Gastroesophageal sphincter (tissue), 4 donors: ENCODE measurements around the gene SWAP70. TPM values are rescaled to one million over a fixed set of nuclear protein-coding genes. Genes with fewer than 3 reads are reported as not detected.

ENCODE experiments used
- ATAC-seq: fragments of 150-250 bp; one replicate; pipeline ENCODE4 v1.9.1; 2016; ENCODE audit warnings: mild to moderate bottlenecking, moderate library complexity
- H3K27ac ChIP-seq, 4 donors: fragments of 200-600 bp; sonication (generic) in 3 of 4; 1 replicate in 3 of 4; 2 replicates in 1 of 4; pipeline ENCODE4 v1.5.1; 2016 to 2019
- H3K27me3 ChIP-seq: fragments of 200-600 bp; sonication (generic); one replicate; pipeline ENCODE4 v1.5.1; 2019
- H3K36me3 ChIP-seq, 2 donors: fragments of 200-600 bp; sonication (generic); one replicate each; pipeline ENCODE4 v1.5.1; 2019; ENCODE audit warnings: control low read depth in 1 of 2
- H3K4me1 ChIP-seq, 3 donors: fragments of 200-600 bp; sonication (generic); 1 replicate in 2 of 3; 2 replicates in 1 of 3; pipeline ENCODE4 v1.5.1; 2016 to 2019; ENCODE audit warnings: control low read depth in 2 of 3
- H3K4me3 ChIP-seq, 2 donors: fragments of 200-600 bp; sonication (generic); one replicate each; pipeline ENCODE4 v1.5.1; 2019; ENCODE audit warnings: mild to moderate bottlenecking in 1 of 2, moderate library complexity in 1 of 2
- H3K9me3 ChIP-seq, 3 donors: fragments of 200-600 bp; sonication (generic); one replicate each; pipeline ENCODE4 v1.5.1; 2017 to 2019; ENCODE audit warnings: control low read depth in 2 of 3
- EP300 ChIP-seq: sonication (generic); formaldehyde crosslinking; IDR thresholded peaks from one replicate; pipeline ENCODE4 v1.6.1; 2017; ENCODE audit warnings: antibody characterized with exemption, mild to moderate bottlenecking
- POLR2A ChIP-seq, 2 donors: fragments of 450-650 bp; IDR thresholded peaks; one replicate each; pipeline ENCODE4 v1.6.1; 2017; ENCODE audit warnings: antibody characterized with exemption in 2 of 2, mild to moderate bottlenecking in 2 of 2, moderate library complexity in 1 of 2
- POLR2AphosphoS5 ChIP-seq: sonication (generic); formaldehyde crosslinking; IDR thresholded peaks from one replicate; pipeline ENCODE4 v1.6.1; 2017; ENCODE audit warnings: antibody characterized with exemption
- WGBS, 2 donors: methylation state at CpG; one replicate each; pipeline ENCODE4 v1.1.5; 2018; ENCODE audit warnings: low coverage in 1 of 2; 5-methylcytosine and 5-hydroxymethylcytosine counted together
- total RNA-seq, 4 donors: library from RNA; depleted of rRNA; stranded (reverse); fragments of >200 nt; gene quantifications; one replicate each; pipeline ENCODE4 v1.1.0, GENCODE V29; 2016
- TF ChIP-seq, protein P1 (sequence below), 4 experiments: fragments of 200-600 bp in 2 of 4; fragments of 450-650 bp in 2 of 4; sonication (generic) in 1 of 4; IDR thresholded peaks; one replicate each; pipeline ENCODE4 v1.5.1; 2017 to 2019; ENCODE audit warnings: antibody characterized with exemption in 4 of 4, mild to moderate bottlenecking in 2 of 4, moderate library complexity in 2 of 4

The SWAP70 gene
- total RNA-seq, 4 donors from 2014 or later, result 32.2 to 65.9 (median 45.0) TPM

DNA sequence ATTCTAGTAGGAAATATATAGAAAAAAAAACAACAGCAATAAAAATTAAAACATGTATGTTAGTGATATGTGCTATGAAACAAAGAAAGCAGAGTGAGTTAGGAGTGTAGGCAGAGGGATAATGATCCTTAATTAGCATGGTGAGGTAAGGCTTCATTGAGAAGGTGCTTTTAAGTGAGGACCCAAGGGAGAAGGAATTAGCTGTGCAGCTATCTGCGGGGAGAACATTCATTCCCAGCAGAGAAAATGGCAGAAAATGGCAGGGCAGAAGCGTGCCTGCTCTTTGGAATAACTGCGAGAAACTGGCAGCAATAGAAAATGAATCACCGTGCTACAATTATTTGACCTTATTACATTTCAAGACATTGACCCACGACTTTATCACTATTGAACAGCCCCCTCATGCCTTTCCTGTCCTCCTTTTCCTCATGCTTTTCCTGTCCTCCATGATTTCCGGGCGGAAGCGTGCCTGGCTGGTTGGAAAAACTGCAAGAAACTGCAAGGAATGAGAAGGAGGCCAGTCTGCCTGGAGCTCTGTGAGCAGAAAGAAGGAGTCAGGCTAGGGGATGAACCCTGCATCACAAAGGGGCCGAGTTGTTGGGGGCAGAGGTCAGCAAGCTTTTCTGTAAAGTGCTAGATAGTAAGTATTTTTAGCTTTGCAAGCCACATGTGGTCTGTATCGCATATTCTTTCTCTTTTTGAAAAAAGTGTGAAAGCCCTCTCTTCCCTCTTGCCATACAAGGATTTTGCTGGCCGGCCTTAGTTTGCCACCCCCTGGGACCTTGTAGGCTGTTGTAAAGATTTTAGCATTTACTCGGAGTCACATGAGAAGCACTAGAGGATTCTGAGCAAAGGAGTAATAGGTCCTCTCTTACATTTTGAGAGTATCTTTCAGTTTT is 37.1 kb upstream of the SWAP70 start:
- no peak overlapping the region for H3K4me3 ChIP-seq
- no peaks in the 10 kb centered on the region for H3K4me1 ChIP-seq
- no peak for ATAC-seq
- WGBS, 2 donors, result 62 to 65% methylated on average over 12 of the region's 12 CpGs
- peak overlapping the region in 1 of 4 donors; percentile 33 for H3K27ac ChIP-seq
- no peak for TF ChIP-seq POLR2A (IDR thresholded peaks at IDR 0.05)
- TF ChIP-seq, protein P1, sequence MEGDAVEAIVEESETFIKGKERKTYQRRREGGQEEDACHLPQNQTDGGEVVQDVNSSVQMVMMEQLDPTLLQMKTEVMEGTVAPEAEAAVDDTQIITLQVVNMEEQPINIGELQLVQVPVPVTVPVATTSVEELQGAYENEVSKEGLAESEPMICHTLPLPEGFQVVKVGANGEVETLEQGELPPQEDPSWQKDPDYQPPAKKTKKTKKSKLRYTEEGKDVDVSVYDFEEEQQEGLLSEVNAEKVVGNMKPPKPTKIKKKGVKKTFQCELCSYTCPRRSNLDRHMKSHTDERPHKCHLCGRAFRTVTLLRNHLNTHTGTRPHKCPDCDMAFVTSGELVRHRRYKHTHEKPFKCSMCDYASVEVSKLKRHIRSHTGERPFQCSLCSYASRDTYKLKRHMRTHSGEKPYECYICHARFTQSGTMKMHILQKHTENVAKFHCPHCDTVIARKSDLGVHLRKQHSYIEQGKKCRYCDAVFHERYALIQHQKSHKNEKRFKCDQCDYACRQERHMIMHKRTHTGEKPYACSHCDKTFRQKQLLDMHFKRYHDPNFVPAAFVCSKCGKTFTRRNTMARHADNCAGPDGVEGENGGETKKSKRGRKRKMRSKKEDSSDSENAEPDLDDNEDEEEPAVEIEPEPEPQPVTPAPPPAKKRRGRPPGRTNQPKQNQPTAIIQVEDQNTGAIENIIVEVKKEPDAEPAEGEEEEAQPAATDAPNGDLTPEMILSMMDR (IDR thresholded peaks at IDR 0.05), result no peak
- no peaks in the 10 kb centered on the region for H3K9me3 ChIP-seq
- no peaks in the 10 kb centered on the region for H3K27me3 ChIP-seq
- no peaks in the 10 kb centered on the region for H3K36me3 ChIP-seq

DNA sequence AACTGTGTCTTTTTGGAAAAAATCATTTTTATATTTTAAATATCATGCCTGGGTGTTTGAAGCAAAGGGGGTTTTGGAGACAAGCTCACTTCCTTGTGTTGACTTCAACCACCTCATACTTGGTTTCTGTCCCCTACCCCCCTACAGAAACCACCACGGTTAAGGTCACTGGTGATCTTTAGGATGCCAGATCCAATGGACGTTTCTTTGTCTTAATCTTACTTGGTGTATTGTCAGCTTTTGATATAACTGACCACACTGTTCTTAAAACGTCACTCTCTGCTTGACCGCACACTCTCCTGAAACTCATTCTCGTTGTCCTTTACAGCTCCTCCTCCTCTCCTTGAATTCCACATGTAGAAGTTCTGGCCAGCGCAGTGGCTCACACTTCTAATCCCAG is 34.8 kb upstream of the SWAP70 start:
- no peaks in the 10 kb centered on the region for H3K36me3 ChIP-seq
- no peaks in the 10 kb centered on the region for H3K9me3 ChIP-seq
- H3K4me3 ChIP-seq, result no peak overlapping the region
- no peak for ATAC-seq
- no peak overlapping the region for H3K27ac ChIP-seq
- H3K4me1 ChIP-seq, result no peaks in the 10 kb centered on the region
- WGBS, 2 donors, result 92% methylated on average over 4 to 6 of the region's 6 CpGs
- TF ChIP-seq POLR2A (IDR thresholded peaks at IDR 0.05) (no peak), EP300 (no peak), POLR2AphosphoS5 (no peak)
- TF ChIP-seq, protein P1 (IDR thresholded peaks at IDR 0.05), result no peak
- no peaks in the 10 kb centered on the region for H3K27me3 ChIP-seq

DNA sequence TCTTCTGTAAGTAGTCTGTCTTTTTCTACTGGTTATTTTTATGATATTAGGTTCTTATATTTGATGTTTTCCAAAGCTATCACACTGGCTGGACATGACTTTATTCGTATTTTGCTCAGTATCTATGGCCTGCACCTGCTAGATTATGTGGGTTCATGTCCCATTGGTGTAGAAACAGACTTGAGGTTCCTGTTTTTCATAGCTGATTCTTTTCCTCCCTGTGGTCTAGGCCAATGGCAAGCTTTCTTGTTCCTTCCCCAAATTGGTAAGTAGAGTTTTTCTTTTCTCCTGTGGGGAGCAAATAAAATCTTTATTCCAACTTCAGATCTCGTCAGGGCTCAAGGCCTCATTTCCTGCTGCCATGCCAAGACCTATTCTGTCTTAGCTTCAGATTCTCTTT is 30.2 kb upstream of the SWAP70 start:
- Histone ChIP-seq H3K36me3 (no peaks in the 10 kb centered on the region), H3K4me1 (no peaks in the 10 kb centered on the region), H3K4me3 (no peak overlapping the region), H3K9me3 (no peaks in the 10 kb centered on the region), H3K27ac (no peak overlapping the region), H3K27me3 (no peaks in the 10 kb centered on the region)
- ATAC-seq, result no peak
- WGBS, 2 donors, result 67 to 75% methylated on average over 2 of the region's 2 CpGs
- no peak for TF ChIP-seq POLR2AphosphoS5
- TF ChIP-seq, protein P1 (IDR thresholded peaks at IDR 0.05), result no peak
- no peak for TF ChIP-seq POLR2A (IDR thresholded peaks at IDR 0.05)
- TF ChIP-seq EP300, result no peak

DNA sequence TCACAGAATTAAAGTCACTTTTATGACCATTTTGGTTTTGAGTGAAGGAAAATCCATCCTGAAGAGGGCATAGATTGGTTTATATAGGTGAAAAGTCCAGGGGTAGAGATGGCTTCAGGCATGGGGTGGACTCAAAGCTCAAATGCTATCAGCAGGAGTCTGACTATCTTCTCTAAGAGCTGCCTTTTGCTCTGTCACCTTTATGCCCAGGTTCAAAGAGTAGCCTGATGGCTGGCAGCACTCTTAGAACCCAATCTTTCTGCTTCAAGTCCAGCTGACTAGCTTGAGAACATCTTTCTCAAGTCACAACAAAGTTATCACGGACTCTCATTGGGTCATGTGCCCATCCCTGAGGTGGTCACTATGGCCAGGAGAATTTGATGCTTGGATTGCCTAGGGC is 27.2 kb upstream of the SWAP70 start:
- H3K27me3 ChIP-seq, result no peaks in the 10 kb centered on the region
- WGBS, 2 donors, result 100% methylated on average over 1 of the region's 1 CpG; no CpG with 5 or more reads in 1 of the 2 donors
- H3K4me1 ChIP-seq, result no peaks in the 10 kb centered on the region
- no peaks in the 10 kb centered on the region for H3K36me3 ChIP-seq
- no peak for TF ChIP-seq POLR2AphosphoS5
- TF ChIP-seq EP300, result no peak
- TF ChIP-seq, protein P1 (IDR thresholded peaks at IDR 0.05), result no peak
- no peak for TF ChIP-seq POLR2A (IDR thresholded peaks at IDR 0.05)
- H3K4me3 ChIP-seq, result no peak overlapping the region
- H3K27ac ChIP-seq, result no peak overlapping the region
- no peak for ATAC-seq
- no peaks in the 10 kb centered on the region for H3K9me3 ChIP-seq

DNA sequence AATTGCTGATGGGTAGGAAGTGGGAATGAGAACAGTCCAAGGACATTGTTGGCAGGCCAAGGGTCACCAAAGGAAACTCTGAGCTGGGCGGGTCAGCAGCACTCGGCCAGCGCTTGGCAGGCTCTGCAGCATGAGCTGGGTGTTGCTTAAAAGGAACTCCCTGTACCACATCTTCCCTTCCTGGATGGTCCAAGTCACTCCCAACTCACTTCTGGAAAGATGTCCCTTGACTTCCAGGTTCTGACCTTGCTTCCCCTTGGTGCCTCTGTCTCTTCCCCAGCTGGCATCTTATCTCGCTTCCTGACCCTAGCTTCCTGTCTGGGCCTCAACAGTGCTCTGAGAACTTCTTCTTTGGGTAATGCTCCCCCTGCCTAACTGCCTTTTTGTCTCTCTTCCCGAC is 24.8 kb upstream of the SWAP70 start:
- Histone ChIP-seq H3K36me3 (no peaks in the 10 kb centered on the region), H3K27ac (peak overlapping the region in 3 of 4 donors; percentile 3 to 60 (median 53)), H3K4me1 (no peaks in the 10 kb centered on the region), H3K9me3 (no peaks in the 10 kb centered on the region), H3K4me3 (no peak overlapping the region), H3K27me3 (no peaks in the 10 kb centered on the region)
- peak; percentile 83 for ATAC-seq
- 73 to 79% methylated on average over 2 to 5 of the region's 5 CpGs for WGBS, 2 donors
- TF ChIP-seq POLR2AphosphoS5 (peak; percentile 18), POLR2A (IDR thresholded peaks at IDR 0.05) (no peak), EP300 (no peak)
- TF ChIP-seq, protein P1 (IDR thresholded peaks at IDR 0.05), result no peak
